DMS153 treated with DMSO at 0.1 percent for 48 hours (cell line): ENCODE measurements around the gene HDDC3.

Experiments
- DNase-seq: peaks from one replicate; lab custom pipeline; 2025; ENCODE audit not compliant: unreplicated experiment; lab: John Stamatoyannopoulos, UW

The HDDC3 gene, protein sequence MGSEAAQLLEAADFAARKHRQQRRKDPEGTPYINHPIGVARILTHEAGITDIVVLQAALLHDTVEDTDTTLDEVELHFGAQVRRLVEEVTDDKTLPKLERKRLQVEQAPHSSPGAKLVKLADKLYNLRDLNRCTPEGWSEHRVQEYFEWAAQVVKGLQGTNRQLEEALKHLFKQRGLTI

GRCh38 chr15:90931828-90932659 is at the start of gene HDDC3:
Gene HDDC3, minus strand, starts transcription at chr15:90932549. Its CDS starts 9 bp downstream, at chr15:90932540.
- DNase-seq: peak; percentile 30

- DNase-seq: no peak
Observed at GRCh38 chr15:90982135-90982534, 49.8 kb upstream of the HDDC3 start.

DNA sequence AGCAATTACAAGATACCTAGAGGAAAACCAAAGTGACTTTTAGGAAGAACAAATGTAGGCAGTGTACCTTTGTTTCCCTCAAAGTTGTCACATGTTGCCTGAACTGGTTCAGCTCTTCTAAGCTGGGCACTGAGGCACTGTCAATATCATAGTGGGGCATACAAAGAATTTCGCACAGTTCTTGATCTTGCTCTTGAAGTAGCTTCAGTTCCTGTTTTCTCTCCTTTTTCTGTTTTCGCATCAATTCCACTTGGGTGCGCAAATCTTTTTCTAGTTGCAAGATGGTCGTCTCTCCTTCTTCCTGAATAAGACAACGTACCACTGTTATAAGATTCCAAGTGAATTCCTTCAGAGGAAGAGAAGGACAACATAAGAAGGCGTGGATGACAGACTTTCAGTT is 49.3 kb upstream of the HDDC3 start:
- no peak for DNase-seq

DNA sequence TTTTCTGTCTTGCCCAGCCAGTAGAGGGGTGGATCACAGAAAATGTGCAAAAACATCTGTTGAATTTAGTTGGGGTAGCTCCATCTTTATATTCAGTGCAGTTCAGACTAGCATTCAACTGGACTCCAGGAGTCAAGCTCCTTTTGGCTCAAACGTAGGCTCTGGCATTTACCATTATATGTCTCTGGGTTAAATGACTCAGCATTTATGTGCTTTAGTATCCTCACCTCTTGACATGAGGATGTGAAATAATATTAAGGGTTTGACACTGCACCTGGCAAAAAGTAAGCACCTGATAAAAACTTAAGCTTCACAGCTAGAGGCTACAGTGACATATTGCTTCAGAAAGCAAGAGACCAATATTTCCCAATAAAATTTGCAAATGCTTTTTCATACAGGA is 47.2 kb upstream of the HDDC3 start:
- DNase-seq: no peak

DNA sequence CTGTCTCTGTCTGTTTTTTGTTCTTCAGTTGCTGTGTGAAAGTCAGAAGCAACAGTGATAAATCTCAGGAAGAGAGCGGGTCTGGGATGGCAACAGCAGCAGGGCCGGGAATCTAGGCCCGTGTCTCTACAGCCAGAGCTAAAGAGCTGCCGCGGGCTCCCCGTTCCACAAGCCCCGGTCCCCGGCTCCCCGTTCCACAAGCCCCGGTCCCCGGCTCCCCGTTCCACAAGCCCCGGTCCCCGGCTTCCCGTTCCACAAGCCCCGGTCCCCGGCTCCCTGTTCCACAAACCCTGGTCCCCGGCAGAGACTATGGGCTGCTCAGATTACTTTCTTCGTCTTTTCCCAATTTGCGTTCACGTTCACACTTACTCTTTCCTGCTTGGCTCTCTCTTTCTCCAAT is 41.9 kb upstream of the HDDC3 start:
- no peak for DNase-seq

GRCh38 chr15:90972133-90972532 is 39.8 kb upstream of the HDDC3 start:
- no peak for DNase-seq

GRCh38 chr15:90970274-90970673 is 37.9 kb upstream of the HDDC3 start:
- DNase-seq: no peak

DNA sequence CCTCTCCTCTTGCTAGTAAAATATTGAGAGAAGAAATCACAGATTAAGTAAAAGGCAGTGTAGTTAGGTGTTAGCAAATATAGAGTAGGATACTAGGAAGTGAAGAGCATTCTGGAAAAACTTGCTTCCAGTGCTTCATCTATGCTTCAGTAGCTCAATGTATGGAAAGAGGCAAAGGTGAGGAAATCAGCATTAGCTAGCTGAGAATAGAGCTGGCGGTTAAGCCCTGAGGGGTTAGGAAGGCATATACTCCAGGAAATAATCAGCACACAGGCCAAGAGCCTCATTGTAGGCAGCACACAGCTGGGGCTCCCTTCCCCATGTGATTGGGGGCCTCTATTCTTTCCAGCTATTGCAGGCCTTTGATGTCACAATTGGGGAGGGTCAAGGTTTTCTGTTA is 36.1 kb upstream of the HDDC3 start:
- DNase-seq: no peak

- no peak for DNase-seq
Observed at GRCh38 chr15:90967206-90967605, 34.9 kb upstream of the HDDC3 start.

DNA sequence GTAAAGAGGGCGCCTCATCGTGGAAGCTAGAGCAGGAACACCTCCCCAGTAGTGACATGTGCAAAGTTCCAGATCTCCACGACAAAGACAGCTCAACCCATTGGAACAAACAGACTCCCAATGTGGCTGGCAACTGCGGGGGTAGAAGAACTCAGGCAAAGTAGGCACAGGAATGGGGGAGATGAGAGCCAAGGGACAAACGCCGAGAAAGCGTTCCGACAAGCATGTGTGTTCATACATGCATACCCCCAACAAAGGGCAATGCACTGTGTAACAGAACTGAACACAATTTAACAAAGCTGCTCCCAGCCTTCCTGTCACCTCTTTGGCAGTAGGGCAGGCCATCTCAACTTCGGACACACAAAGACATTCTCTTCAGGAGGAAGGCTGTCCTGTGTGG is 33.9 kb upstream of the HDDC3 start:
- no peak for DNase-seq

DNA sequence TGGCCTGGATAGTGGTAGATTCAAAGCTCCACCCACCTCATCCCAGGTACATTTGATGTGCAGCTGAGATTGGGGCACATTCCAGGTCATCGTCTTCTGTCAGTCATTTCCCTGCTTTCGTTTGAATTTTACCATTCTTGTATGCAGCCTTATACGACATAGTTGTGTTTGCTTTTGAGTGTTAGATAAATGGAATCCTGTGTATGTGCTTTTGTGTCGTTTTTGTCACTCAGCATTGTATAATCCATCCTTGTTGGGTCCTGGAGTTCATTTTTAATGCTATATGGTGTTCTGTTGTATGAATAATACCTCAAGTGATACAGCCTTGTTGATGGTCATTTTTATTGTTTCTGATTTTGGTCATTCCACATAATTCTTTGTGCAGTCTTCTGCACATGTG is 29.7 kb upstream of the HDDC3 start:
- no peak for DNase-seq

- DNase-seq: no peak
Observed at GRCh38 chr15:90960298-90961091, 28.1 kb upstream of the HDDC3 start.

DNA sequence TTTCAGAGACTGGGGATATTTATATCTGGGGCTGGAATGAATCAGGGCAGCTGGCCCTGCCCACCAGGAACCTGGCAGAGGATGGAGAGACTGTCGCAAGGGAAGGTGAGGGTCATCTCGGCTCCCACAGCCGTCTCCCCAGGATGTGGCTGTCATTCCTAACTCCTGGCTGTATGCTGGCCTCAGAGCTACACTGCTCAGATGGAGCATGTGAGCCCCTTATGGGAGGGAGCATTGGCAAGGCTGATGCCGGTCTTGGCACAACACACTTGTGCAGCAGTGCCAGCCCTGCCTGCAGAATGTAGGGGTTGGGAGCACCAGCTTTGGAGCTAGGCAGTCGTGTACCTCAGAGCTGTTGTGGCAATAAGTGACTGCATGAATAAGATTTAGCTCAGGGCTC is 27.5 kb upstream of the HDDC3 start:
- no peak for DNase-seq

DNA sequence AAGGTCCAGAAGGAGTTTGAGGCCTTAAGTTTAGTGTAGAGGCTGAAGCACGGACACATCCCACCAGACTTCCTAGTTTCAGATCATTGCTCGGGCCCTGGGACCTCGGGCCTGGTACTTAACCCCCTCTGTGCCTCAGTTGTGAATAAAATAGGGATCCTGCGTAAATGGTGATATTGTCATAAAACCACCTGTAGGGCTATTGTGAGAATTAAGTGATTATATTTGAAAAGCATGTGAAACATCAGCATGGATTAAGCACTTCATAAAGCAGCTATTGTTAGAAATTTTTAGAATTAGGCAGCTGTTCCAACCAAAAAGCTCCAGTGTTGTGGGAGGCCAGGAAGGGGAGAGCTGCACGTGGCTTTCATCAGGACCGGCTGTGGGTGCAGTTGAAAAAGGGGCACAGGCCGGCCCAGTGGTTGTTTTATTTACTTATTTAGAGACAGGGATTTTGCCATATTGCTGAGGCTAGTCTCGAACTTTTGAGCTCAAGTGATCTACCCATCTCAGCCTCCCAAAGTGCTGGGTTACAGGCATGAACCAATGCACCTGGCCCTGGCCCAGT is 26.8 kb upstream of the HDDC3 start:
- DNase-seq: no peak

DNA sequence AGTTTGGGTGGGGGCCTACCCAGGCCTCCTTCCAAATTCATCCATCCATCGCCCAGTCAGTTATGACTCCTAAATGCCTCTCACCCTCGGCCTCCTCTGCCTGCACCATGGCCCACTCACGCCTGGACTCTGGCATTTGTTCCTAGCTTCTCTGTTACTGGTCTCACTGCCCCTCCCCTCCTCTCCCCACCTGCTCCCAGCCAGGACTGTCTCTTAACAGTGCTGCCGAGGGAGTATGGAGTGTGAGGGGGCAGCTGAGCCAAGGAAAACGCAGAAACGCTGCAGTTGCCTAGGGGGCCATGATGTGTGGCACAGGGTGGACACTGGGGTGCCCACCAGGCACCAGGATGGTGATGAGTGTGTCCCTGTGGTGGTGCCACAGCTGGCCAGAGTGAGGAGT is 25.4 kb upstream of the HDDC3 start:
- DNase-seq: no peak

DNA sequence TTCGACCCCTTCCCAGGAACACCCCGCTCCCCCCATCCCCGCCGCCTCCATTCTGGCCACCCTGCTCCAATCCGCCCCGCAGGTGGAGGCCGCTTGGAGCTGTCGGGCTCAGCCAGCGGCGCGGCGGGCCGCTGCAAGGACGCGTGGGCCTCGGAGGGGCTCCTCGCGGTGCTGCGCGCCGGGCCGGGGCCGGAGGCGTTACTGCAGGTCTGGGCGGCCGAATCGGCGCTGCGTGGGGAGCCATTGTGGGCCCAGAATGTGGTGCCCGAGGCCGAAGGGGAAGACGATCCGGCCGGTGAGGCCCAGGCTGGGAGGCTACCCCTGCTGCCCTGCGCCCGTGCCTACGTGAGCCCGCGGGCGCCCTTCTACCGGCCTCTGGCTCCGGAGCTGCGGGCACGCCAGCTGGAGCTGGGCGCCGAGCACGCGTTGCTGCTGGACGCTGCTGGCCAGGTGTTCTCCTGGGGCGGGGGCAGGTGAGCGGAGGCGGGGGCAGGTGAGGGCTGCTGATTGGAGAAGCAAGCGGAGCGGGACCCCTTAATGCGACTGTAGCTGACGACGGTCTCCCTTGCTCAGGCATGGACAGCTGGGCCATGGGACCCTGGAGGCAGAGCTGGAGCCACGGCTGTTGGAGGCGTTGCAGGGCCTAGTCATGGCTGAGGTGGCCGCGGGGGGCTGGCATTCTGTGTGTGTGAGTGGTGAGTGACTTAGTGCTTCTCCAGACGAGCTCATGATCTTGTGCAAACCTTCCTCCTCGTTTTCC is 24.9 kb upstream of the HDDC3 start:
- DNase-seq: no peak

DNA sequence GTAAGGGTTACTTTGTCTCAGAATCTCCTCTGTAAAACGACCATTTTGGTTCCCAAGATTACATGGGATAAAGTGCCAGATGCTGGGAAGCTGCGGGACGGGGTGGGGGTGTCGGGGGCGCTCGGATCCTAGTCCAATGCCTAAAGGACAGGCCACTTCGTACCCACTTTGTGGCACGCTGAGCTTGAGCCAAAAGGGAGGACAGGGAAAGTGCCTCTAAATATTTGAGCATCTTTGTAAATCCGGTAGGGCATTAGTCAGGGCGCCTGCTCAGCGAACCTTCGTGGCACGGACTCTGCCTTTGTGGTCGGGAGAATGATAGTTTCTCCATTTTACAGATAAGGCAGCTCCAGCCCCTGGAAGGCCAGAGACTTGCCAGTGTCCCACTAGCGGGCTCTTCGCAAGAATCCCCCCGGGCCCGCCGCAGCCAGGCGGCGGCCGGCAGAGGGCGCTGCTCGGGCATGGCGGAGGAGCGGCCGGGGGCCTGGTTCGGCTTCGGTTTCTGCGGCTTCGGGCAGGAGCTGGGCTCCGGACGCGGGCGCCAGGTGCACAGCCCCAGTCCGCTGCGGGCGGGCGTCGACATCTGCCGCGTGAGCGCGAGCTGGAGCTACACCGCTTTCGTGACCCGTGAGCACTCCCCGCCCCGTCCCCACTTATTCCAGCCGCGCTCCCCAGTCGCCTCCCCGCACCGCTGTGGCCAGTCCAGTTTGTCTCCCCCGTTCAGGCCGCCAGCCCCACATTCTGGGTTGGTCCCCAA is 24.1 kb upstream of the HDDC3 start:
- no peak for DNase-seq

DNA sequence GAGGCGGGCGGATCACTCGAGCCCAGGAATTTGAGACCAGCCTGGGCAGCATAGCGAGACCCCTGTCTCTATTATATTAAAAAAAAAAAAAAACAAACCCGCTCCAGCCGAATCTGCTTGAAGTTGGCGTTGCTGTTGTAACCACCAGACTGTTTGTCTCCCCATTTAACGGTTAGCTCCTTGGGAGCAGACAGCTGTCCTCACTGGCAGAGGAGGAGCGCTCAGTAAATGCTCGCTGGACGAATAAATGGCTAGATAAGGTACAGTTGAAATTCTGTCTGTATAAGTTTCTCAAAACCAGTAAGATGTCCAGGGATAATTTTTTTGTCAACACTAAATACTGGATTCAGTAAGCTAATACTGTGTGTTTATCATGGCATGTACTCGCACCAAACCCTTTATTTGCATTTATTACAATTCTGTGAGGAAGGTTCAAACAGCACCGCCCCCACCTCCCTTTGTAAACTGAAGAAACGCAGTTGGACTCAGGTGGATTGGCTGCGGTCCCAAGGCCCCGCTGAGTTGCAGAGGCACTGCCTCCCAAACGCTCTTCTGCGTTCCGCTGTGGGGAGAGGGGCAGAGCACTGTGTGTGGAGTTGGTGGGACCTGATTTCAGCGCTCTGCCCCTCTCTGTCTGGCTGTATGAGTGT is 23.4 kb upstream of the HDDC3 start:
- DNase-seq: no peak

DNA sequence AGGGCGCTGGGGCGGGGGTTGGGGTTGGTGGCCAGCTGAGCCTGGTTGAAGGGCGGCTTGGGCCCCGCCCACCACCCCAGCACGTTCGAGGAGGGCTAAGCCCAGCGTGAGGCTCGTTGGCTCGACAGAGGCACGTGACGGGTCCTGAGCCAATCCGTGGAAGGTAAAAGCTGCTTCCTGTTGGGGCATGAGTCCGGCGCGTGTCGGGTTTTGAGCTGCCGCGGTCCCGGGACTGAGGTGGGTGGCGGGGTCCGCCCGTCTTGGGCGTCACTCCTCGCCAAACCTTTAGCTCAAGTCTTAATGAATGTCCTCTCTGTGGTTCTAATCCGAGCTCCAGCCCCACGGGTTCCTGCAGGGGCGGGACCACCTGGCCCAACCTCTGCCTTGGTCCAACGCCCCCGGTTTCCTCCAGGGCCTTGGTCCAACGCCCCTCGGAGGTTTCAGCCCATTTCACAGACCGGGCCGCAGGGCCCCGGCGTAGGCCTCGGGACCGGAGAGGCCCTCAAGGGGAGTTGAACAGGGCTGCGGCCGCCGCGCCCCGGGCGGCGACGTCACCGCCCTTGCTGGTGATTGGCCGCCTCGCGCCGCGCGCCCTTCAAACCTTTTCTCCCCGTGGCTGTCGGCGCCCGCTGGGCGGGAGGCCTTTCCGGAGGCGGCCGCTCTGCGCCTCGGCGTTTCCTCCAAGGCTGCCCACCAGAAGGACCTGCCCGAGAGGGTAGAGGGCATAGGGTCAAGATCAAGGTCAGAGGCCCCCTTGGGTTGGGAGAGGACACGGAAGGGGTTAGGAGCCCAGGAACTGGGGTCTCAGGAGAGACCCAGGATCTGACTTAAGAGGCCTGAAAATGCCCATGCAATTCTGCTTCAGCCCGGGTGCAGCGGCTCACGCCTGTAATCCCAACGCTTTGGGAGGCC is 22.6 kb upstream of the HDDC3 start, which contains the start of gene RCCD1:
Gene RCCD1 (plus strand): TSS at position 173 of the 912 bp plus-strand sequence. CDS start 1,851 bp downstream, outside the sequence.
- DNase-seq: peak; percentile 25
